Left forelimb (tissue), 1 donor: ENCODE results near the gene TPRG1L.

ENCODE experiments used
- DNase-seq: peaks from one replicate; pipeline ENCODE4 v3.0.0-alpha.2; 2018; ENCODE audit warnings: low spot score

Gene TPRG1L

DNA sequence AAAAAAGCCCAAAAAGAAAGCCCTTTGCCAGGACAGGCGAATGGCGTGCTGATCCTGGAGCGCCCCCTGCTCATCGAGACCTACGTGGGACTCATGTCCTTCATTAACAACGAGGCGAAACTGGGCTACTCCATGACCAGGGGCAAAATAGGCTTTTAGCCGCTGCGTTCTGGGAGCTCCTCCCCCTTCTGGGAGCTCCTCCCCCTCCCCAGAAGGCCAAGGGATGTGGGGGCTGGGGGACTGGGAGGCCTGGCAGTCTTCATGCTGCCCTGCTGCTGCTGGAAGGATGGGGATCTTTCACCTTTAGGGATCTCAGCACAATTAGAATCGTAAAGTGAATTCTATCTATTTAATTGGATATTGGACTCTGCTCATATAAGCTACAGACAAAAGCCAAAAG is 3.6 kb downstream of the TPRG1L start:
- DNase-seq, result no peak

DNA sequence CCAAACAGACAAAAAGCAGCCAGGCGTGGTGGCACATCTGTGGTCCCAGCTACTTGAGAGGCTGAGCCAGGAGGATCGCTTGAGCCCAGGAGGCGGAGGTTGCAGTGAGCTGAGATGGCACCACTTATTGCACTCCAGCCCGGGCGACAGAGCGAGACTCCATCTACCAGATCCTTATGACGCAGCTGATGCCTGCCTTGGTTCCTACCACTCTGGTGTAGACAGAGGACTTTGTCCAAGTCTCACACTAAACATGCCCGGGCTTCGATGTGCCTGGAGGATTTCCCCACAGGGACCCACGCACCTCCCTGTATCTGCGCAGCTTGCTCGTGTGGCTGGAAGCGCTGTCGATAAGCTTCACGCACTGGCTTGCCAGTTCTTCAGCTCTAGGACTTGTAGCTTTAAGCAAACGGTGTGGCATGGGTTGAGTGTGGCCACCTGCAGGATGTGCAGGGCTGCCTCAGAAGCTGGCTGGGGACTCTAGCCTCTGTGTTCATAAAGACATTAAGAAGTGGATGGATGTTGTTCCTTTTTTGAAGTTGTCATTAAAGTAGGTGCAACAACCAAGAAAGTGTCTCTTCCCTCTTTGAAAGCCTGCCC is 4.8 kb downstream of the TPRG1L start:
- no peak for DNase-seq

GRCh38 chr1:3630161-3630611 is 5.4 kb downstream of the TPRG1L start:
- no peak for DNase-seq

DNA sequence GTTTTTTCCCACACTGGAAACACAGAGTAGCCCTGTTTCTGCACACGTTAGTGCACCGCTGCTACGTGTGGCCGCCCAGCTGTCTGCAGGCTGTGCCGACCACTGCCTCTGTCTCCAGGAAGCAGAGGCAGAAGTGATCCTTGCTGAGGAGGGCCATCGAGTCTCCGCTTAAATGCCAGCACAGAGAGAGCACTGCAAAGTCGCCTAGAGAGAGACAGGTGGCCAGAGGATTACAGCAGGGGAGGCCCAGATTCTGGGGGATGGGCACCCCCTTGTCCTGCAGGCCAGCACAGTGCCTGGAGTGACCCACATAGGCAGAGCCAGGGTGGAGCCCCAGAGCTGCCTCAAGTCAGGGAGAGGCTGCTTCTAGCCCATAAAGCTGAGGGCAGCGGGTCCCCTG is 6.1 kb downstream of the TPRG1L start:
- no peak for DNase-seq

DNA sequence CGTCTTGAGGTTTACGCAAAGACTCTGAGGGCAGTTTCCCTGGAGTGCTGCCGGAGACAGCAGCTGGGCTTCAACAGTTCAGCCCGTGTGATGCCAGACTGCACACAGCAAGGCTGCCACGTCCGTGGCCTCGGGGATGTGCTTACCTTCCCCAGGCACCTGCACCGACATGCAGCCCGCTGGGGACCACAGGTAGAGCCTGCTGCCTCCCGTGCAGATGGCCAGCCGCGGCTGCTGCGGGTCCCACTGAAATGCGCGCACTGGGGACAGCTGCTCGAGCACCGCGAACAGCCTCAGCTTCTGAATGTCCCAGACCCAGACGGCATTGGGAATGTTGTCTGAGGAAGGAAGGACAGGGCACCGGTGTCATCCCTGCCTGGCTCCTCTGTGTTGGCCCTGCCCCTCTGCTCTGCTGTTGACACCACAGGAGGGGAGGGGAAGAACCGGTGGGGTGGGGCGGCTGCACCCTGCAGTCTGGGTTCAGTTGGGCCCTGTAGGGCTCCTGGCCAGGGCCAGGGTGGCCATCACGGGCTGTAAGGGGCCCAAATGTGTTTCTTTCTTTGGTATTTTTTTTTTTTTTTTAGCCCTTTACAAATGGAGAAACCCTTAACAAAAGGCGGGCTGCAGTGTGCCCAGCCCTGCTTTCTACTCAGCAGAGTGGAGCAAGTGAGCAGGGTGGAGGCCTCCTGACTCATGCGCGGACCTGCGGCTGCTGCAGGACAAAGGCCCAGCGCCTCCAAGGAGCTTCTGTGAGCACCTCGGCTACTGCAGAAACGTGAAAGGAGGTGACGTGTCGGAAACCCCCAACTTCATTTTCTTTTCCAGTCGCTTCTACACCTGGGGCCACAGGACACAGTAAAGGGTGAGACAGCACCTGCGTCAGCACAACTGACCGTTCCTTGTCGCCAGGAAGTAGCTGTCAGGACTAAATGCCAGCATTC is 6.8 kb downstream of the TPRG1L start:
- DNase-seq, result no peak

DNA sequence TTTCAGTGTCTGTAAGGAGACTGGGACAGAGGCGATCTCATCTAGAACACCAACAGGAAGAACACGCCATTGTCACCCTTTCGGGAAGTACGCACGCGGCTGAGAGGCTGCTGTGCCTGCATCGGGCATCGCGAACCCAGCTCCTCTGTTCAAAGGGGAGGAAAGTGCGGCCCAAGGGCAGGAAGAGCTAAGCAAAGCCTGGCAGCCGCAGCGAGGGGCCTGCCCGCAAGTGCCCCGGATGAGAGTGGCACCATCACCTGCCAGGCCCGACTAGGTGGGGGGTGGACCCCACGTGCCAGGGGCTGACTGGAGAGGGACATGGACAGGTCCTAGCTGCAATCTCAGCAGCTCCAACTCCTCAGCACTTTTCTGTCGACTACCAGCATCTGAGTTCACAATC is 7.5 kb downstream of the TPRG1L start:
- no peak for DNase-seq

- DNase-seq, result no peak
These were observed 8.0 kb downstream of the TPRG1L start for GRCh38 chr1:3632716-3633343.

DNA sequence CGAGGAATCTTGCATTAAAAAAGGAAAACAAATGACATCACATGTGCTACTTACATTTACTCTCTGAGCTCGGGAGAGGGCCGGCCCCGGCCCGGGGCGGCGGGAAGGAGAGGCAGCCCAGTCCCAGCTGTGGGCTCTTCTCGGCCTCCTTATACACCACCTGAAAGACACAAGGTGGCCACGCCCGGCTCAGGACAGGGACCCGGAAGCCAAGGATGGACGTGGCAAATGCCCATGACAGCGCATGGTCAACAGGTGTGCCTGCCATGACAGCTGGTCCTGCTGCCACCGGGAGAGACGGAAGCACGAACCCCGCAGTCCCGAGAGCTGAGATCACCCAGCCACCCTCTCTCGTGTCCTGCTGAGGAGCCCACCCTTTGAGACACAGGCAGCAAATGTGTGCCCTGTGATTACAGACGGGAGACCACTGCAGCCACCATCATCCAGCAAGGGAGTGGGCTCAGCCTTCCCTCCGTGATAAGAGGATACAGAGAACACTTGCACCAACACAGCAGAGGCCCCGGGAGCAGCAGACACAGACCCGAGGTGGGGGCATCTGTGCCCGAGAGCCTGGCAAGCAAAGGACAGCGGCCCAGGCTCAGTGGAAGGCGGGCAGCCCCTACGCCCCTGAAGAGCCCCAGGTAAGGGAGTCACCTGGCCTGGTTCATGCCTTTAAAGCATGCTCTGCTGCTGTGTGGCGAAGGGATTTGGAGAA is 8.7 kb downstream of the TPRG1L start:
- DNase-seq, result no peak

GRCh38 chr1:3634059-3634800 is 9.4 kb downstream of the TPRG1L start:
- DNase-seq, result no peak

DNA sequence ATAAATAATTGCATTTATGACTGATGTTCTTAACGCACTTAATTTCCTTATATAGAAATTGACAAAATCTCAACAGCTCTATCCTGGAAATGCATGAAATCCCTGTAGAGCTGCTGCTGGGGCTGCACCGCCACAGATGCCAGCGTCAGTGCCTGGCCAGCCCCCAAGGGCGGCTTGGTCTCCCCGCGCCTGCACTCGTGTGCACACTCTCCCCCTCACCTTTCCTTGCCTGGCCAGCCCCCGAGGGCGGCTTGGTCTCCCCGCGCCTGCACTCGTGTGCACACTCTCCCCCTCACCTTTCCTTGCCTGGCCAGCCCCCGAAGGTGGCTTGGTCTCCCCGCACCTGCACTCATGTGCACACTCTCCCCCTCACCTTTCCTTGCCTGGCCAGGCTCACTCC is 11.3 kb downstream of the TPRG1L start:
- no peak for DNase-seq

- no peak for DNase-seq
These were observed 11.7 kb downstream of the TPRG1L start for GRCh38 chr1:3636531-3636930.

DNA sequence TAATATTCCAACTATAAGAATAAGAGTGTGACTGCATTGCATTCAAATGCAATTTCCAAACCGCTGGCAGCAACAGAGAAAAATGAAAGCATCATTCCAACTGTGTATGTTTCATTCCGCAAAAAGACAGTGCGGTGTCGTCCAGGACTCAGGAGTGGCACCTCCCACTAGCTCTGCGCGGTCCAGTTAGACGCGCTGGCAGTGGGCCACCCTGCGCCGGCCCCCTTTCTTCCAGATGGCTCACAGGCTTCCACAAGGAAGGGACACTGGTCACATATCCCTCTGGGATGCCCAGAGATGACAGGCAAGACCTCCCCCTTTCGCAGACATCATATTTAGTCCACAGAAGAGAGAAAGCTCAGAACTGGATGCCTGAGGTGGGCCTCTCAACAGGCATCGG is 13.2 kb downstream of the TPRG1L start:
- DNase-seq, result no peak

GRCh38 chr1:3638676-3639075 is 13.9 kb downstream of the TPRG1L start:
- DNase-seq, result no peak

- DNase-seq, result no peak
These were observed 14.6 kb downstream of the TPRG1L start for GRCh38 chr1:3639397-3639911.

DNA sequence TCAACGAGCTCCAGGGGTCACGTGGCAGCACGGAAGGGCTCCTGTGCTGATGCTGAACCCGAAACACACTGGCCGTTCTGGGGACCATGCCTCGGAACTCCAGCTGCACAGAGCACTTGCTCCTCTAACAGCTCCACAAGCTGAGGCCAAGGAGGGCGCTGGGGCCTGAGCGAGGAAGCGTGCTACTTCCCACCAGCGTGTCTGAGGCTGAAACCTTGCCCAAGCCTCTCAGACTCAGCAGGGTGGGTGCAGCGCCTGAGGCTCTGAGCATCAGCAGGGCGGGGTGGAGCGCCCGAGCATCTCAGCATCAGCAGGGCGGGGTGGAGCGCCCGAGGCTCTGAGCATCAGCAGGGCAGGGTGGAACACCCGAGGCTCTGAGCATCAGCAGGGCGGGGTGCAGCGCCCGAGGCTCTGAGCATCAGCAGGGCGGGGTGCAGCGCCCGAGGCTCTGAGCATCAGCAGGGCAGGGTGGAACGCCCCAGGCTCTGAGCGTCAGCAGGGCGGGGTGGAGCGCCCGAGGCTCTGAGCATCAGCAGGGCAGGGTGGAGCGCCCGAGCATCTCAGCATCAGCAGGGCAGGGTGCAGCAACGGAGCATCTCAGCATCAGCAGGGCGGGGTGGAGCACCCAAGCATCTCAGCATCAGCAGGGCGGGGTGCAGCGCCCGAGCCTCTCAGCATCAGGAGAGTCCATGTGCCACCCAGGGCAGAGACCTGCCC is 15.5 kb downstream of the TPRG1L start:
- no peak for DNase-seq

DNA sequence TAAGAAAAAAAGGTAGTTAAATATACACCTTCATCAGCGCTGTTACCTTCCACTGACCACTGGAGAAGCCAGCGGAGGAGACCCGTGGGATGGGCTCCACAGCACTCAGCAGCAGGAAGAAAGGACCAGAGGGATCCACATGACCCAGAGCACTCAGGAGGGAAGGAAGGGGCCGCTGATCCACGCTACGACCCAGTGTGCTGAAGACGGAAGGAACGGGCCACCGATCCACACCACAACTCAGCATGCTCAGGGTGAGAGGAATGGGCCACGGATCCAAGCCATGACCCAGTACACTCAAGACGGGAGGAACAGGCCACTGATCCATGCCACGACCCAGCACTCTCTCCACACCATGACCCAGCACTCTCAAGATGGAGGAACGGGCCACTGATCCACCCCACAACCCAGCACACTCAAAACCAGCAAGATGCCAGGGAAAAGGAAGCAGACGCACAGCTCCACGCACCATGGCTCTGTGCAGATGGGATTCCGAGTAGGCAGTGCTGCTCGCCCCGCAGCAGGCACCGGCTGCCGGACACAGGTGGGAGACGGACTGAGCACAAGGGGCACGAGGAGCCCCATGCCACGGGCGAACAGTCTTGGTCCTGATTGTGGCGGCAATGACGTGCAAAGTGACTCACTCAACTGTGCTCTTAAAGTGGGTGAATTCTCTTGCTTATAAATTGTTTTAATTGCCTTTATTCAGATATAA is 16.4 kb downstream of the TPRG1L start:
- DNase-seq, result no peak

DNA sequence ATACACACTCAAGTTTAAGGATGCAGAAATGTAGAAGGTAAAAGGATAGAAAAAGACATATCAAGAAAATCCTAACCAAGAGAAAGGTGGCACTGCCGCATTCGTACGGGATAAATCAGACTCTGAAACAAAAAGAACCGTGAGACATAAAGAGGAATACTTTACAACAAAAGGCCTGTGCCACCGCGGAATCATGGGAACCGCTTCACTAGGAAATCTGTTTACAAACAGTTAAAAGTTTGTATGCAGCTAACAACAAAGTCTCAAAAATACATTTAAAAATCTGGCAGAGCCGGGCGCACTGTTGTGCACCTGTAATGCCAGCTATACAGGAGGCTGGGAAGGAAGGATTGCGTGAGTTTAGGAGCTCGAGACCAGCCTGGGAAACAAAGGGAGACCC is 17.0 kb downstream of the TPRG1L start:
- no peak for DNase-seq

GRCh38 chr1:3642919-3643675 is 18.3 kb downstream of the TPRG1L start:
- no peak for DNase-seq

DNA sequence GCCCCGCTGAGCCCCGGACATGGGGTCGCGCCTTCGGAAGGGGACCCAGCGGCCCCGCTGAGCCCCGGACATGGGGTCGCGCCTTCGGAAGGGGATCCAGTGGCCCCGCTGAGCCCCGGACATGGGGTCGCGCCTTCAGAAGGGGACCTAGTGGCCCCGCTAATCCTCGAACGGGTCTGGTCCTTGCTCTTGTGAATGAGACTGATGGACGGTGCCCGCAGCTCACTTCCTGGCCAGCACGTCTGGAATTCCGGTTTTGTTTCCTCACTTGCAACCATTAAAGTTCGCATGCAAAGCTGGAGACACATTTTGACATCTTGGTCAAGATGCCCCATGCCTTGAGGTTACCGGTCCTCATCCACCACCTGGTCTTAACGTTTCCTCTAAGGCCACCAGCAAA is 19.5 kb downstream of the TPRG1L start:
- no peak for DNase-seq
